ENCODE measurements around the gene CCM2.

DNA sequence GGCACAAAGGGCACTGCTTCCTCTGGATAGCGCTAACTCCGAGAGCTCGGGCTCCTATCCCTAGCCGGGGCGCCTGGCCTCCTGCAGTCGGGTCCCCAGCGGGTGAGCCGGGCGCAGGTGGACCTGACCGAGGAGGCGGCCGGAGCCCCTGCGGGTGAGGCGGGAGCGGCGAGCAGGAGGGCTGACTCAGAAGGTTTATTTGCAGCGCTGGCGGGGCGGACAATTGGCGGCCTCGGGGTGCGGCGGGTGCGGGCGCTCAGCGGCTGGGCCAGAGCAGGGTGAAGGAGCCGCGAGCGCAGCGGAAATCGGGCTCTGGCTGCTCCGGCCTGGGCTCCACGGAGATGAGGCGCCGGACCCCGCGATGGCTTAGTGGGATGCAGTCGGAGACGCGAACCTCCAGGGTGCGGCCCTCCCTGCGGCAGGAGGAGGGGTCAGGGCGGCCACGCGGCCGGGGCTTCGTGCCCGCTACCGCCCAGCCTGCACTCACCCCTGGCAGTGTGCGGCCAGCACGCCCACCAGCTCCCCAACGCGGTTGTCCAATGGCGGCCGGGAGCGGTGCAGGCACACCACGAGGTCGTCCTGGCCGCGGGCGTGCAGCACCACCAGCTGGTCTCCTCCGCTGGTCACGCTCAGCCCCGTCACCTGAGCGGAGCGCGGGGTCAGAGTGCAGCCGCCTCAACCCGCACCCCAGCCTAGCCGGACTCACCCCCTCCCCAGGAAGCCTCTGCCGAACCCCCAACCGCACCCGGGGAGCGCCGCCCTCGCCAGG is 37.3 kb upstream of the CCM2 start:
- no peak for TF ChIP-seq POLR2AphosphoS5 (IDR thresholded peaks at IDR 0.05)
- TF ChIP-seq EZH2 (IDR thresholded peaks at IDR 0.05; ENCODE audit: borderline replicate concordance, insufficient read depth, low read length, poor library complexity, severe bottlenecking) = no peak
- TF ChIP-seq, protein P1, sequence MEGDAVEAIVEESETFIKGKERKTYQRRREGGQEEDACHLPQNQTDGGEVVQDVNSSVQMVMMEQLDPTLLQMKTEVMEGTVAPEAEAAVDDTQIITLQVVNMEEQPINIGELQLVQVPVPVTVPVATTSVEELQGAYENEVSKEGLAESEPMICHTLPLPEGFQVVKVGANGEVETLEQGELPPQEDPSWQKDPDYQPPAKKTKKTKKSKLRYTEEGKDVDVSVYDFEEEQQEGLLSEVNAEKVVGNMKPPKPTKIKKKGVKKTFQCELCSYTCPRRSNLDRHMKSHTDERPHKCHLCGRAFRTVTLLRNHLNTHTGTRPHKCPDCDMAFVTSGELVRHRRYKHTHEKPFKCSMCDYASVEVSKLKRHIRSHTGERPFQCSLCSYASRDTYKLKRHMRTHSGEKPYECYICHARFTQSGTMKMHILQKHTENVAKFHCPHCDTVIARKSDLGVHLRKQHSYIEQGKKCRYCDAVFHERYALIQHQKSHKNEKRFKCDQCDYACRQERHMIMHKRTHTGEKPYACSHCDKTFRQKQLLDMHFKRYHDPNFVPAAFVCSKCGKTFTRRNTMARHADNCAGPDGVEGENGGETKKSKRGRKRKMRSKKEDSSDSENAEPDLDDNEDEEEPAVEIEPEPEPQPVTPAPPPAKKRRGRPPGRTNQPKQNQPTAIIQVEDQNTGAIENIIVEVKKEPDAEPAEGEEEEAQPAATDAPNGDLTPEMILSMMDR (IDR thresholded peaks at IDR 0.05; ENCODE audit: poor library complexity, severe bottlenecking) = no peak
- no peak for TF ChIP-seq RAD21 (conservative IDR thresholded peaks at IDR 0.05)
- TF ChIP-seq, protein P2, sequence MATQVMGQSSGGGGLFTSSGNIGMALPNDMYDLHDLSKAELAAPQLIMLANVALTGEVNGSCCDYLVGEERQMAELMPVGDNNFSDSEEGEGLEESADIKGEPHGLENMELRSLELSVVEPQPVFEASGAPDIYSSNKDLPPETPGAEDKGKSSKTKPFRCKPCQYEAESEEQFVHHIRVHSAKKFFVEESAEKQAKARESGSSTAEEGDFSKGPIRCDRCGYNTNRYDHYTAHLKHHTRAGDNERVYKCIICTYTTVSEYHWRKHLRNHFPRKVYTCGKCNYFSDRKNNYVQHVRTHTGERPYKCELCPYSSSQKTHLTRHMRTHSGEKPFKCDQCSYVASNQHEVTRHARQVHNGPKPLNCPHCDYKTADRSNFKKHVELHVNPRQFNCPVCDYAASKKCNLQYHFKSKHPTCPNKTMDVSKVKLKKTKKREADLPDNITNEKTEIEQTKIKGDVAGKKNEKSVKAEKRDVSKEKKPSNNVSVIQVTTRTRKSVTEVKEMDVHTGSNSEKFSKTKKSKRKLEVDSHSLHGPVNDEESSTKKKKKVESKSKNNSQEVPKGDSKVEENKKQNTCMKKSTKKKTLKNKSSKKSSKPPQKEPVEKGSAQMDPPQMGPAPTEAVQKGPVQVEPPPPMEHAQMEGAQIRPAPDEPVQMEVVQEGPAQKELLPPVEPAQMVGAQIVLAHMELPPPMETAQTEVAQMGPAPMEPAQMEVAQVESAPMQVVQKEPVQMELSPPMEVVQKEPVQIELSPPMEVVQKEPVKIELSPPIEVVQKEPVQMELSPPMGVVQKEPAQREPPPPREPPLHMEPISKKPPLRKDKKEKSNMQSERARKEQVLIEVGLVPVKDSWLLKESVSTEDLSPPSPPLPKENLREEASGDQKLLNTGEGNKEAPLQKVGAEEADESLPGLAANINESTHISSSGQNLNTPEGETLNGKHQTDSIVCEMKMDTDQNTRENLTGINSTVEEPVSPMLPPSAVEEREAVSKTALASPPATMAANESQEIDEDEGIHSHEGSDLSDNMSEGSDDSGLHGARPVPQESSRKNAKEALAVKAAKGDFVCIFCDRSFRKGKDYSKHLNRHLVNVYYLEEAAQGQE (IDR thresholded peaks at IDR 0.05; ENCODE audit: borderline replicate concordance) = no peak
